ENCODE measurements around the gene HLA-F. TPM values are rescaled to one million over a fixed set of nuclear protein-coding genes. Genes with fewer than 3 reads are reported as not detected.

Gene HLA-F
- total and polyA plus RNA-seq, 9 donors = 16.3 to 61.6 (median 29.6) TPM

- DNase-seq = no peak
- no peak for TF ChIP-seq CTCF (IDR thresholded peaks at IDR 0.05)
- no peak for TF ChIP-seq POLR2A (IDR thresholded peaks at IDR 0.05)
- no peak for TF ChIP-seq EP300 (IDR thresholded peaks at IDR 0.05)
- no peaks in the 10 kb centered on the region for H3K27me3 ChIP-seq
- no peaks in the 10 kb centered on the region for H3K36me3 ChIP-seq
- no peaks in the 10 kb centered on the region for H3K4me1 ChIP-seq (ENCODE audit: insufficient read depth)
- 44 to 64% (median 51%) methylated on average over 4 of the region's 4 CpGs for WGBS, 3 donors
- no peaks in the 10 kb centered on the region for H3K9me3 ChIP-seq
- no peak overlapping the region for H3K4me3 ChIP-seq
- intact Hi-C loops (cut with DNase I) = no loop called here
- no peak overlapping the region for H3K27ac ChIP-seq
These were observed 16.1 kb downstream of the HLA-F start for GRCh38 chr6:29739136-29739881.

GRCh38 chr6:29739882-29740261 is 16.6 kb downstream of the HLA-F start:
- no peak for TF ChIP-seq EP300 (IDR thresholded peaks at IDR 0.05)
- TF ChIP-seq POLR2A (IDR thresholded peaks at IDR 0.05) = no peak
- TF ChIP-seq CTCF (IDR thresholded peaks at IDR 0.05) = no peak
- Histone ChIP-seq H3K27me3 (no peaks in the 10 kb centered on the region), H3K27ac (no peak overlapping the region), H3K9me3 (no peaks in the 10 kb centered on the region), H3K36me3 (no peaks in the 10 kb centered on the region), H3K4me1 (ENCODE audit: insufficient read depth) (no peaks in the 10 kb centered on the region), H3K4me3 (no peak overlapping the region)
- intact Hi-C loops (cut with DNase I) = loop anchor here in 1 of 4 donors (10.0 kb wide), 1 partner anchor 85 kb away; the partner anchor contains the start of gene MOG
- 91 to 99% (median 95%) methylated on average over 1 of the region's 1 CpG for whole genome bisulfite sequencing, 3 donors
- DNase-seq = no peak

- intact Hi-C loops (cut with DNase I) = loop anchor here in 1 of 4 donors (10.0 kb wide), 1 partner anchor 87 kb away; the partner anchor contains the start of gene MOG
- TF ChIP-seq EP300 (IDR thresholded peaks at IDR 0.05) (no peak), POLR2A (IDR thresholded peaks at IDR 0.05) (no peak), CTCF (IDR thresholded peaks at IDR 0.05) (no peak)
- Histone ChIP-seq H3K9me3 (no peaks in the 10 kb centered on the region), H3K36me3 (no peaks in the 10 kb centered on the region), H3K27me3 (no peaks in the 10 kb centered on the region), H3K4me3 (no peak overlapping the region), H3K4me1 (ENCODE audit: insufficient read depth) (no peaks in the 10 kb centered on the region), H3K27ac (no peak overlapping the region)
- 68 to 87% (median 83%) methylated on average over 4 of the region's 4 CpGs for WGBS, 3 donors
- DNase-seq = no peak
These were observed 18.4 kb downstream of the HLA-F start for GRCh38 chr6:29741592-29741991.

- DNase-seq = no peak
- 46 to 59% (median 58%) methylated on average over 4 of the region's 4 CpGs for WGBS, 3 donors
- Histone ChIP-seq H3K27ac (no peak overlapping the region), H3K9me3 (no peaks in the 10 kb centered on the region), H3K27me3 (no peaks in the 10 kb centered on the region), H3K4me3 (no peak overlapping the region), H3K4me1 (ENCODE audit: insufficient read depth) (no peaks in the 10 kb centered on the region), H3K36me3 (no peaks in the 10 kb centered on the region)
- no peak for TF ChIP-seq CTCF (IDR thresholded peaks at IDR 0.05)
- no peak for TF ChIP-seq POLR2A (IDR thresholded peaks at IDR 0.05)
- no peak for TF ChIP-seq EP300 (IDR thresholded peaks at IDR 0.05)
- intact Hi-C loops (cut with DNase I) = loop anchor here in 1 of 4 donors (10.0 kb wide), 1 partner anchor 87 kb away; the partner anchor contains the start of gene MOG
These were observed 18.9 kb downstream of the HLA-F start for GRCh38 chr6:29742127-29742526.
